ENCODE results near the gene TNS4. TPM values are rescaled to one million over a fixed set of nuclear protein-coding genes. Genes with fewer than 3 reads are reported as not detected.

TNS4 gene
- total and polyA plus RNA-seq, 12 donors, result 0.01 to 0.62 TPM; not detected in 10

DNA sequence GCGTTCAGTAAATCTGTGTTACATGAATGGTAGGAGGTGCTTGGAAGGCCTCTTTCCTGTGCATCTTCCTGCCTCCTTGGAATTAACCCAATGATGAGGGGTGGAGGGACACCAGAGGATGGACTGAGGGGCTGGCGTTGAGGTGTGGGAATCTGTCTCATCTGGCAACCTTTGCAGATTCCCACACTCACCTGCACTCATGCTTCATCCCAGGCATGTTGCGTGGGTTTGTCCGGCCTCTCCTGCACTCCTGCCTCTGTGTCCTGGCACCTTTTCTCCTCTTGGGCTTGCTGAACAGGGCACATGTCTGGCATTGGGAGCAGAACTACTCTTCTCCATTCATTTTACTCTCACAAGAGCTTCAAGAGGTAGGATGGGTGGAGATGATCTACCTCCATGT, 61.3 kb downstream of the TNS4 start:
- DNase-seq (no peak), ATAC-seq (no peak)
- no peaks in the 10 kb centered on the region for H3K9me3 ChIP-seq
- H3K36me3 ChIP-seq, result no peaks in the 10 kb centered on the region
- no peak overlapping the region for H3K27ac ChIP-seq
- 75 to 83% methylated on average over 4 of the region's 4 CpGs for WGBS, 2 donors
- no peak overlapping the region for H3K4me3 ChIP-seq
- peaks cover 4 to 36% (median 24%) of the 10 kb centered on the region in 9 donors for H3K4me1 ChIP-seq
- intact Hi-C loops (cut with DNase I), result loop anchor here in 9 of 10 donors (2.0 to 10.0 kb wide), 10 partner anchors 37 to 1245 kb away; partner anchors contain the start of genes EIF1 (in 1 of the 9) and GJD3 (in 1 of the 9)
- H3K27me3 ChIP-seq, result peaks cover 0 to 15% (median 0%) of the 10 kb centered on the region in 7 donors
- TF ChIP-seq, protein P1, sequence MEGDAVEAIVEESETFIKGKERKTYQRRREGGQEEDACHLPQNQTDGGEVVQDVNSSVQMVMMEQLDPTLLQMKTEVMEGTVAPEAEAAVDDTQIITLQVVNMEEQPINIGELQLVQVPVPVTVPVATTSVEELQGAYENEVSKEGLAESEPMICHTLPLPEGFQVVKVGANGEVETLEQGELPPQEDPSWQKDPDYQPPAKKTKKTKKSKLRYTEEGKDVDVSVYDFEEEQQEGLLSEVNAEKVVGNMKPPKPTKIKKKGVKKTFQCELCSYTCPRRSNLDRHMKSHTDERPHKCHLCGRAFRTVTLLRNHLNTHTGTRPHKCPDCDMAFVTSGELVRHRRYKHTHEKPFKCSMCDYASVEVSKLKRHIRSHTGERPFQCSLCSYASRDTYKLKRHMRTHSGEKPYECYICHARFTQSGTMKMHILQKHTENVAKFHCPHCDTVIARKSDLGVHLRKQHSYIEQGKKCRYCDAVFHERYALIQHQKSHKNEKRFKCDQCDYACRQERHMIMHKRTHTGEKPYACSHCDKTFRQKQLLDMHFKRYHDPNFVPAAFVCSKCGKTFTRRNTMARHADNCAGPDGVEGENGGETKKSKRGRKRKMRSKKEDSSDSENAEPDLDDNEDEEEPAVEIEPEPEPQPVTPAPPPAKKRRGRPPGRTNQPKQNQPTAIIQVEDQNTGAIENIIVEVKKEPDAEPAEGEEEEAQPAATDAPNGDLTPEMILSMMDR (IDR thresholded peaks at IDR 0.05), result no peak

DNA sequence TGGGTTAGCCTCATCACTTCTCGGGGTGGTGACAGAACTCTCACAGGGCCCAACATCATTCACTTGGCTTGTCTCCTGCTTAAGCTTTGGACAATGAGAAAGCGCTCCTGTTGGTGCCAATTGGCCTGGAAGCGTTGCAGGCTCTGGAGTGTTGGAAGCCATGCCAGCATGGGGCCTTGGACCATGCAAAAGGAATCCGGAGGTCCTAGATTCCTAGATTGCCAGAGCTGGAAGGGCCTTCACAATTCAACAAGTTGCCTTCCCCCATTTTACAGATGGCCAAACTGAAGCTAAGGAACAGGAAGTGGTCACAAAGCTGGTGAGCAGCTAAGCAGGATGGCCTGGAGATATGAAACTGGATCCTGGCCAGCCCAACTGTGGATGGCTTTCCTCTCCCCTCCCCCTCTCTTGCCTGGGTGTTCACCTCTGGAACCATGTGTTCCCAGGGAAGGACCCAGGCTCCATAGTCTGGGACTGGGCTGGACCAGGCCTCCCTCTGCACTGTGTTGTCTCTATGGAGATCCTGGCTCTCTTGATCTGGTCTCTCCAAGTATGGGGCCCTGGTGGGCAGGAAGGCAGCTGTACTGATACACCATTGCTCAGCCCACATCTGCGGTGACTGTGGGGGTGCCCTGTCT, 64.2 kb downstream of the TNS4 start:
- no peak for DNase-seq
- no peak overlapping the region for H3K4me3 ChIP-seq
- H3K4me1 ChIP-seq, result peaks cover 5 to 44% (median 32%) of the 10 kb centered on the region in 9 donors
- intact Hi-C loops (cut with DNase I), result loop anchor here in 1 of 10 donors (5.0 kb wide), 1 partner anchor 35 kb away; no protein-coding TSS in a partner anchor
- no peaks in the 10 kb centered on the region for H3K36me3 ChIP-seq
- 50 to 62% methylated on average over 5 of the region's 5 CpGs for WGBS, 2 donors
- peaks cover 0 to 1% (median 0%) of the 10 kb centered on the region in 7 donors for H3K27me3 ChIP-seq
- no peaks in the 10 kb centered on the region for H3K9me3 ChIP-seq
- no peak overlapping the region for H3K27ac ChIP-seq
- TF ChIP-seq, protein P1 (IDR thresholded peaks at IDR 0.05), result no peak
- peak in 4 of 8 donors; percentile 21 to 81 (median 49) for ATAC-seq

DNA sequence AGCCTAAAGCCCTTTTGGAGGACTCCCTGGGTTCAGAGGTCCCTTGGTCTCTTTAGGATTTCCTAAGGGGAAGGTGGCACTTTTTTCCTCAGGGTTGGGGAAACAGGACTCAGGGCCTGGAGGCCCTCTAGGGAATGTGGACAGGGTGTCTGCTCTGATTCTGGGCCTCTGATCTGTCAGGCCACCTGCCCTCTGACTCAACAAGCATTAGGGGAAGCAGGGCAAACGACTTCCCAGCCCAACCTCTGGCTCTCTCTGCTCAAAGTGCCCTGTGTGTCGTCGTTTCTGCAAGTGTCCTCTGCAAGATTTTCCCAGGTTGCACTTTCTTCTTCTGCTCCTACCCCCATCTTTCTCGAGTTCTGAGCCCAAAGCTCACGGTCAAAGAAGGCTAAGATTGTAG, 64.8 kb downstream of the TNS4 start:
- intact Hi-C loops (cut with DNase I), result loop anchor here in 1 of 10 donors (5.0 kb wide), 1 partner anchor 34 kb away; no protein-coding TSS in a partner anchor
- H3K27ac ChIP-seq, result no peak overlapping the region

More for the DNA sequence above, 64.8 kb downstream of the TNS4 start:
- H3K4me3 ChIP-seq, result no peak overlapping the region
- no peaks in the 10 kb centered on the region for H3K9me3 ChIP-seq
- peaks cover 5 to 38% (median 29%) of the 10 kb centered on the region in 9 donors for H3K4me1 ChIP-seq
- H3K27me3 ChIP-seq, result no peaks in the 10 kb centered on the region
- ATAC-seq (no peak), DNase-seq (no peak)
- WGBS, 2 donors, result 38 to 59% methylated on average over 5 of the region's 5 CpGs
- H3K36me3 ChIP-seq, result no peaks in the 10 kb centered on the region
- TF ChIP-seq, protein P1 (IDR thresholded peaks at IDR 0.05), result no peak
